Mesenchymal stem cell (in vitro differentiated cells and primary cell): Measurements from ENCODE around the gene HTT-AS.

Experiments used
- DNase-seq: peaks from one replicate; pipeline ENCODE4 v3.0.0-alpha.2; 2013
- H2AFZ ChIP-seq: one replicate; pipeline ENCODE4 v1.6.1; 2013; ENCODE audit warnings: low read depth, mild to moderate bottlenecking, control low read depth, inconsistent platforms, low read length, moderate library complexity
- H2AK5ac ChIP-seq: 2 replicates; pipeline ENCODE4 v1.6.1; 2013; ENCODE audit warnings: low read length, moderate library complexity, mild to moderate bottlenecking, inconsistent platforms; ENCODE audit not compliant: severe bottlenecking
- H2BK120ac ChIP-seq: one replicate; pipeline ENCODE4 v1.6.1; 2013; ENCODE audit warnings: low read depth, mild to moderate bottlenecking, inconsistent platforms, low read length, moderate library complexity
- H2BK12ac ChIP-seq, 2 experiments: one replicate each; pipeline ENCODE4 v1.6.1; 2013; ENCODE audit warnings: inconsistent platforms in 2 of 2, low read length in 2 of 2, mild to moderate bottlenecking in 2 of 2, moderate library complexity in 2 of 2, control low read depth in 1 of 2
- H2BK15ac ChIP-seq: one replicate; pipeline ENCODE4 v1.6.1; 2013; ENCODE audit warnings: mild to moderate bottlenecking, low read depth, inconsistent platforms; ENCODE audit not compliant: poor library complexity, severe bottlenecking
- H2BK5ac ChIP-seq: 2 replicates; pipeline ENCODE4 v1.6.1; 2013; ENCODE audit warnings: low read depth, mild to moderate bottlenecking, low read length, control low read depth, inconsistent platforms; ENCODE audit not compliant: poor library complexity, severe bottlenecking
- H3K14ac ChIP-seq, 2 experiments: one replicate each; pipeline ENCODE4 v1.6.1; 2013; ENCODE audit warnings: inconsistent platforms in 2 of 2, low read length in 2 of 2, control low read depth in 1 of 2, mild to moderate bottlenecking in 1 of 2, moderate library complexity in 1 of 2
- H3K18ac ChIP-seq, 2 experiments: one replicate each; pipeline ENCODE4 v1.6.1; 2013; ENCODE audit warnings: inconsistent platforms in 2 of 2, low read length in 2 of 2, control low read depth in 1 of 2, low read depth in 1 of 2, mild to moderate bottlenecking in 1 of 2
- H3K23ac ChIP-seq, 2 experiments: one replicate each; pipeline ENCODE4 v1.6.1; 2013; ENCODE audit warnings: inconsistent platforms in 2 of 2, low read length in 2 of 2, mild to moderate bottlenecking in 2 of 2, moderate library complexity in 2 of 2, control low read depth in 1 of 2
- H3K27ac ChIP-seq: 2 replicates; pipeline ENCODE4 v1.5.1; 2013; ENCODE audit warnings: mild to moderate bottlenecking, moderate library complexity, low read length, control low read depth, inconsistent platforms; ENCODE audit not compliant: poor library complexity, severe bottlenecking
- H3K27me3 ChIP-seq, 2 experiments: 2 replicates each; pipeline versions ENCODE4 v1.6.1 to v1.7.0; 2013; ENCODE audit warnings: low read length in 2 of 2, mild to moderate bottlenecking in 2 of 2, moderate library complexity in 2 of 2, control low read depth in 1 of 2, inconsistent platforms in 1 of 2; ENCODE audit not compliant: control insufficient read depth in 1 of 2, insufficient read depth in 1 of 2
- H3K36me3 ChIP-seq, 2 experiments: 2 replicates each; pipeline versions ENCODE4 v1.6.1 to v1.7.0; 2013; ENCODE audit warnings: low read length in 2 of 2, control low read depth in 1 of 2, inconsistent platforms in 1 of 2, low read depth in 1 of 2, mild to moderate bottlenecking in 1 of 2; ENCODE audit not compliant: insufficient read depth in 2 of 2, control insufficient read depth in 1 of 2
- H3K4ac ChIP-seq, 2 experiments: one replicate each; pipeline ENCODE4 v1.6.1; 2013; ENCODE audit warnings: inconsistent platforms in 2 of 2, low read length in 2 of 2, mild to moderate bottlenecking in 2 of 2, moderate library complexity in 2 of 2, control low read depth in 1 of 2, low read depth in 1 of 2
- H3K4me1 ChIP-seq: 2 replicates; pipeline ENCODE4 v1.6.1; 2013; ENCODE audit warnings: low read depth, low read length, control low read depth; ENCODE audit not compliant: control insufficient read depth, insufficient read depth
- H3K4me2 ChIP-seq: 2 replicates; pipeline ENCODE4 v1.6.1; 2013; ENCODE audit warnings: low read length, mild to moderate bottlenecking, inconsistent platforms; ENCODE audit not compliant: poor library complexity, severe bottlenecking
- H3K4me3 ChIP-seq, 2 experiments: 2 replicates each; pipeline versions ENCODE4 v1.5.1 to v1.7.0; 2013; ENCODE audit warnings: low read length in 2 of 2, mild to moderate bottlenecking in 2 of 2, control low read depth in 1 of 2, low read depth in 1 of 2; ENCODE audit not compliant: insufficient read depth in 1 of 2
- H3K79me1 ChIP-seq: replicated peaks from 2 replicates; pipeline ENCODE4 v1.6.1; 2013; ENCODE audit warnings: mild to moderate bottlenecking, control low read depth, low read length, inconsistent platforms; ENCODE audit not compliant: poor library complexity, severe bottlenecking
- H3K9ac ChIP-seq: 2 replicates; pipeline ENCODE4 v1.7.0; 2013; ENCODE audit warnings: mild to moderate bottlenecking, low read length, moderate library complexity
- H3K9me3 ChIP-seq: 2 replicates; pipeline ENCODE4 v1.7.0; 2013; ENCODE audit warnings: mild to moderate bottlenecking, low read length; ENCODE audit not compliant: control insufficient read depth
- H4K8ac ChIP-seq: one replicate; pipeline ENCODE4 v1.6.1; 2013; ENCODE audit warnings: inconsistent platforms, mild to moderate bottlenecking, low read length, moderate library complexity
- H4K91ac ChIP-seq: one replicate; pipeline ENCODE4 v1.6.1; 2013; ENCODE audit warnings: mild to moderate bottlenecking, low read length, inconsistent platforms
- WGBS: methylation state at CpG from one replicate; pipeline ENCODE4 v1.1.7; 2013; ENCODE audit warnings: mixed read lengths; 5-methylcytosine and 5-hydroxymethylcytosine counted together

The HTT-AS gene

GRCh38 chr4:3046162-3046561 is 28.2 kb downstream of the HTT-AS start:
- Histone ChIP-seq H3K9me3 (no peaks in the 10 kb centered on the region), H3K9ac (no peak overlapping the region), H3K14ac (no peak overlapping the region), H3K27me3 (peaks cover 9 to 32% of the 10 kb centered on the region in 2 experiments), H2BK120ac (no peak overlapping the region), H4K8ac (no peak overlapping the region), H2AK5ac (no peak overlapping the region), H2BK15ac (no peak overlapping the region), H3K18ac (no peak overlapping the region), H3K23ac (no peak overlapping the region), H2AFZ (no peak overlapping the region), H2BK12ac (no peak overlapping the region), H3K4me3 (no peak overlapping the region), H3K79me1 (no peaks in the 10 kb centered on the region), H3K4me1 (peaks cover 5% of the 10 kb centered on the region), H4K91ac (no peak overlapping the region), H2BK5ac (no peak overlapping the region), H3K27ac (no peak overlapping the region), H3K4ac (no peak overlapping the region), H3K36me3 (no peaks in the 10 kb centered on the region), H3K4me2 (no peak overlapping the region)
- WGBS = 80% methylated on average over 6 of the region's 7 CpGs
- no peak for DNase-seq

GRCh38 chr4:3044870-3045819 is 29.2 kb downstream of the HTT-AS start:
- 89% methylated on average over 21 of the region's 22 CpGs for WGBS

DNA sequence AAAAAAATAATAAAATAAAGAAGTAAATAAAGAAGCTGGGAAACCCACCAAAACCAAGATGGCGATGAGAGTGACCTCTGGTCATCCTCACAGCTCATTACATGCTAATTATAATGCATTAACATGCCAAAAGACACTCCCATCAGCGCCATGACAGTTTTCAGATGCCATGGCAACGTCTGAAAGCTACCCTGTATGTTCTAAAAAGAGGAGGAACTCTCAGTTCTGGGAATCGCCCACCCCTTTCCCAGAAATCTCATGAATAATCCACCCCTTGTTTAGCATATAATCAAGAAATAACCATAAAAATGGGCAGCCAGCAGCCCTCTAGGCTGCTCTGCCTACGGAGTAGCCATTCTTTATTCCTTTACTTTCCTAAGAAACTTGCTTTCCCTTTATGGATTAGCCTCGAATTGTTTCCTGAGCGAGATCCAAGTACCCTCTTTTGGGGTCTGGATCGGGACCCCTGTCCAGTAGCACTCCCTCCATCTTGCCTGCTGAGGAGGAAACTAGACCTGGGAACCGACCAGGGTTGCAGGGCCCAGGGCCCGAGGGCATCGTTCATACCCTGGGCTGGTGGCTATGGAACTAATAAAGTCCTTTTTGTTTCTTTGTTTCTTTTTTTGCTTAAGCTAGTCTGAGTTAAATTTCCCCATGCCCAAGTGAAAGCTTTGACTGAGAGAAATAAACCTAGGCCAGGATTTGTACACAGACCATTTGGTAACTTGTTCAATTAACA is 30.9 kb downstream of the HTT-AS start:
- no peaks in the 10 kb centered on the region for H3K9me3 ChIP-seq
- no peak overlapping the region for H3K23ac ChIP-seq
- H3K18ac ChIP-seq = no peak overlapping the region
- no peak overlapping the region for H3K4me2 ChIP-seq
- no peaks in the 10 kb centered on the region for H3K36me3 ChIP-seq
- no peak overlapping the region for H3K9ac ChIP-seq
- 79% methylated on average over 8 of the region's 11 CpGs for WGBS
- H3K4me1 ChIP-seq = peaks cover 5% of the 10 kb centered on the region
- H3K27ac ChIP-seq = no peak overlapping the region
- H2BK12ac ChIP-seq = no peak overlapping the region
- no peak overlapping the region for H2AK5ac ChIP-seq
- no peak overlapping the region for H4K8ac ChIP-seq
- H2BK120ac ChIP-seq = no peak overlapping the region
- H4K91ac ChIP-seq = no peak overlapping the region
- H2BK15ac ChIP-seq = no peak overlapping the region
- no peak overlapping the region for H3K4me3 ChIP-seq
- H3K14ac ChIP-seq = no peak overlapping the region
- DNase-seq = no peak
- H3K79me1 ChIP-seq = no peaks in the 10 kb centered on the region
- no peak overlapping the region for H3K4ac ChIP-seq
- peaks cover 4 to 29% of the 10 kb centered on the region in 2 experiments for H3K27me3 ChIP-seq
- H2BK5ac ChIP-seq = no peak overlapping the region
- no peak overlapping the region for H2AFZ ChIP-seq

More at GRCh38 chr4:3044870-3045819, 29.2 kb downstream of the HTT-AS start:
- Histone ChIP-seq H3K9ac (no peak overlapping the region), H3K27ac (no peak overlapping the region), H3K9me3 (no peaks in the 10 kb centered on the region), H3K14ac (no peak overlapping the region), H2BK120ac (no peak overlapping the region), H3K27me3 (peaks cover 9 to 34% of the 10 kb centered on the region in 2 experiments), H2AFZ (no peak overlapping the region), H3K4me2 (no peak overlapping the region), H4K91ac (no peak overlapping the region), H2BK5ac (no peak overlapping the region), H3K23ac (no peak overlapping the region), H3K4me1 (peaks cover 5% of the 10 kb centered on the region), H2AK5ac (no peak overlapping the region), H2BK12ac (no peak overlapping the region), H3K4ac (no peak overlapping the region), H4K8ac (no peak overlapping the region), H2BK15ac (no peak overlapping the region), H3K36me3 (no peaks in the 10 kb centered on the region), H3K4me3 (no peak overlapping the region), H3K18ac (no peak overlapping the region), H3K79me1 (no peaks in the 10 kb centered on the region)
- peak; percentile 56 for DNase-seq

- Histone ChIP-seq H3K27me3 (peaks cover 4 to 29% of the 10 kb centered on the region in 2 experiments), H3K4me3 (peak overlapping the region in 1 of 2 experiments; percentile 76), H3K9ac (peak overlapping the region; percentile 82), H2BK5ac (no peak overlapping the region), H3K4ac (no peak overlapping the region), H2BK15ac (no peak overlapping the region), H3K14ac (no peak overlapping the region), H2AK5ac (no peak overlapping the region), H4K91ac (no peak overlapping the region), H3K23ac (no peak overlapping the region), H4K8ac (no peak overlapping the region), H3K79me1 (no peaks in the 10 kb centered on the region), H3K4me2 (no peak overlapping the region), H2BK120ac (no peak overlapping the region), H3K27ac (no peak overlapping the region), H3K18ac (no peak overlapping the region), H2BK12ac (no peak overlapping the region), H3K9me3 (no peaks in the 10 kb centered on the region), H3K36me3 (no peaks in the 10 kb centered on the region), H2AFZ (no peak overlapping the region), H3K4me1 (no peaks in the 10 kb centered on the region)
- 71% methylated on average over 9 of the region's 10 CpGs for WGBS
- no peak for DNase-seq
Observed at GRCh38 chr4:3042226-3042625, 32.1 kb downstream of the HTT-AS start.
